RWPE1 (cell line): ENCODE data around the gene PRSS33.

Source experiments
- CTCF ChIA-PET: fragments of 350-600 bp; sonication (Branson Sonifier 250); formaldehyde crosslinking; extraction: SDS; loops from one replicate; lab custom pipeline; 2021; lab: Yijun Ruan, JAX
- POLR2A ChIA-PET: fragments of 400-600 bp; formaldehyde crosslinking; extraction: SDS; loops from one replicate; lab custom pipeline; 2020; ENCODE audit warnings: antibody characterized with exemption; ENCODE audit not compliant: low non-redundant PET; lab: Yijun Ruan, JAX
- DNase-seq: peaks from one replicate; pipeline ENCODE4 v3.0.0; 2012; ENCODE audit warnings: low spot score
- H3K27ac ChIP-seq: fragments of 450-650 bp; 2 replicates; pipeline ENCODE4 v1.5.1; 2017
- TF ChIP-seq, protein P1 (sequence below): fragments of 450-650 bp; conservative IDR thresholded peaks from 2 replicates; pipeline ENCODE4 v1.5.1; 2017; ENCODE audit warnings: low read depth, mild to moderate bottlenecking

The PRSS33 gene

DNA sequence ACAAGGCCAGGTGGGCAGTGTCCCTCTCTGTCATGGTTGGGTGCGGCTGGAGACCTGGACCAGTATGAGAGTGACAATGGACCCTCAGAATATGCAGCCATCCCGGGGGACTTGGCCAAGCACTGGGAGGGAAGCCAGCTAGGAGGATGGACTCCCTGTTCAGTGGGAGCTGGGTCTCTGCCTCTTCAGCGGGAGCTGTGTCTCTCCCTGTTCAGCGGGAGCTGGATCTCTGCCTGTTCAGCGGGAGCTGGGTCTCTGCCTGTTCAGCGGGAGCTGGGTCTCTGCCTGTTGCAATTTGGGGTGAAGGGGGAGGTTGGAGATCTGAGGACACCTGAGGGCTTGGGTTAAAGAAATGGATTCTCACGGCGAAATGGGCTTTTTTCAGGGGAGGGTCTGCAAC lies 3.8 kb upstream of the PRSS33 start:
- no peak overlapping the region for H3K27ac ChIP-seq
- TF ChIP-seq, protein P1, sequence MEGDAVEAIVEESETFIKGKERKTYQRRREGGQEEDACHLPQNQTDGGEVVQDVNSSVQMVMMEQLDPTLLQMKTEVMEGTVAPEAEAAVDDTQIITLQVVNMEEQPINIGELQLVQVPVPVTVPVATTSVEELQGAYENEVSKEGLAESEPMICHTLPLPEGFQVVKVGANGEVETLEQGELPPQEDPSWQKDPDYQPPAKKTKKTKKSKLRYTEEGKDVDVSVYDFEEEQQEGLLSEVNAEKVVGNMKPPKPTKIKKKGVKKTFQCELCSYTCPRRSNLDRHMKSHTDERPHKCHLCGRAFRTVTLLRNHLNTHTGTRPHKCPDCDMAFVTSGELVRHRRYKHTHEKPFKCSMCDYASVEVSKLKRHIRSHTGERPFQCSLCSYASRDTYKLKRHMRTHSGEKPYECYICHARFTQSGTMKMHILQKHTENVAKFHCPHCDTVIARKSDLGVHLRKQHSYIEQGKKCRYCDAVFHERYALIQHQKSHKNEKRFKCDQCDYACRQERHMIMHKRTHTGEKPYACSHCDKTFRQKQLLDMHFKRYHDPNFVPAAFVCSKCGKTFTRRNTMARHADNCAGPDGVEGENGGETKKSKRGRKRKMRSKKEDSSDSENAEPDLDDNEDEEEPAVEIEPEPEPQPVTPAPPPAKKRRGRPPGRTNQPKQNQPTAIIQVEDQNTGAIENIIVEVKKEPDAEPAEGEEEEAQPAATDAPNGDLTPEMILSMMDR = no peak
- ChIA-PET POLR2A (interaction anchor here (2.1 kb wide), 1 partner anchor 13 kb away, joined by 11 read pairs; no protein-coding TSS in a partner anchor), CTCF (no interaction called here)
- DNase-seq = no peak

DNA sequence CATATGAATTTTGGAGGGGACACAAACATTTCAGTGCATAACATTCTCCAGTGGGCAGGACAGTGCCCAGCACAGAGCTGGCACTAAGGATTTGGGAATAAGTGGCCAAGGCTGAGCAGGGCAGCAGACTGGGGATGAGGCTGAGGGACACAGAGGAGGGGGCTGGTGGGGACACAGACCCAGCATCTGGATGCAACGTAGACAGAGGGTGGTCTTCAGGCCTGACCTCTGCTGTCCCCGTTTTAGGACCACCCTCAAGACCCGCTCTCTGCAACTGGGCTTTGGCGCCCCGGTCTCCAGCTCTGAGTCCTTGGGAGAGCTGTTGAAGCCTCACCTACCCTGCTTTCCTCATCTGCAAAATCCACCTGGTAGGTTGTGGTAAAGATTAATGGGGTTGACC lies 3.3 kb upstream of the PRSS33 start:
- H3K27ac ChIP-seq = no peak overlapping the region
- POLR2A ChIA-PET = interaction anchor here (2.1 kb wide), 1 partner anchor 12 kb away, joined by 11 read pairs; no protein-coding TSS in a partner anchor
- DNase-seq = no peak
- CTCF ChIA-PET = interaction anchor here (0.7 kb wide), 1 partner anchor 51 kb away, joined by 3 read pairs; no protein-coding TSS in a partner anchor
- TF ChIP-seq, protein P1 = no peak

GRCh38 chr16:2787961-2788360 lies 601 bp upstream of the PRSS33 start:
- POLR2A ChIA-PET = no interaction called here
- CTCF ChIA-PET = no interaction called here
- DNase-seq = no peak
- H3K27ac ChIP-seq = no peak overlapping the region
- TF ChIP-seq, protein P1 = no peak

GRCh38 chr16:2786826-2787151 lies 571 bp downstream of the PRSS33 start:
- no peak for DNase-seq
- TF ChIP-seq, protein P1 = no peak
- ChIA-PET POLR2A (no interaction called here), CTCF (no interaction called here)
- H3K27ac ChIP-seq = no peak overlapping the region

DNA sequence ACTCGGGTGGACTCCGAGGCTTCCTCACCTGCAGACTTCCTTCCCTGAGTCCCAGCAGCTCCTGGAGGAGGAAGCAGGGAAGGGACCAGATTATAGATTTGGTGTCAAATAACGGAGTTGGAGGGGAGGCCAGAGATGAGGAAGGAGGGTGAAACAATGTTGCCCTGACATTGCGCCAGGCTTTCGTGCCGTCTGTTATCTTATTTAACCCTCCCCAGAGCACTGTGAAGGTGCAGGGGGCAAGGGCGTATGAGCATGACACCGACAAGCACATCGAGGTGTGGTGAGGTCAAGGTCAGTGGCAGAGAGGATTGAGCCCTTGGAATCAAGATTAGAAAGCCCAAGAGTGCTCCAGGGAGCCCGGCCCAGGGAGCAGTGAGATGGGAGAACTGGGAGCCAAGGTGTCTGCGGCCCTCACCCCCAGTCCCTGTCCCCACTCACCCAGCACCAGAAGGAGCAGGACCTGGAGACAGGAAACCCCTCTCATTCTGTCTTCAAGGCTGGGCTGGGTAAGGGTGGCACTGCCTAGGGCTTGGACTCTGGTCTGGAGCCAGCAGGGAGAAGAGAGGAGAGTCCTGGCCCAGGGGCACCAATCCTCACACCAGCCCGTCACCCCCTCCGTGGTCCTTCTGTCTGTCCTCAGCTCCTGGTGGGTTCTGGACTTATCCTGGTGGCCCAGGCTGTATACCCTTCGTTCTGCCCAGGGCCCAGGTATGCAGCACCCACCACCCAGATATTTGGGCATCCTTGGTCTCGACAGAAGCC lies 1.1 kb downstream of the PRSS33 start:
- DNase-seq = no peak
- TF ChIP-seq, protein P1 = no peak
- CTCF ChIA-PET = interaction anchor here (1.0 kb wide), 1 partner anchor 82 kb away, joined by 4 read pairs; no protein-coding TSS in a partner anchor
- no peak overlapping the region for H3K27ac ChIP-seq
- POLR2A ChIA-PET = no interaction called here

- H3K27ac ChIP-seq = no peak overlapping the region
- ChIA-PET POLR2A (no interaction called here), CTCF (interaction anchor here (1.0 kb wide), 1 partner anchor 83 kb away, joined by 4 read pairs; no protein-coding TSS in a partner anchor)
- no peak for DNase-seq
- TF ChIP-seq, protein P1 = peak; percentile 33; the same call in 1 of the 2 replicates
These were observed 2.0 kb downstream of the PRSS33 start for GRCh38 chr16:2785101-2785991.
